Measurements from ENCODE around the gene SMYD5. TPM values are rescaled to one million over a fixed set of nuclear protein-coding genes. Genes with fewer than 3 reads are reported as not detected.

SMYD5 gene
- total and polyA plus RNA-seq, 2 donors (not counting 3 experiments of a cell fraction or from before 2014, with no cell fraction given), result 16.2 to 31.7 TPM

- POLR2A ChIA-PET, result interaction anchor here (1.0 kb wide), 1 partner anchor 9 kb away, joined by 3 read pairs; no protein-coding TSS in a partner anchor
- Histone ChIP-seq H3K36me3 (ENCODE audit: control insufficient read depth in 2 of 2, extremely low read depth in 1 of 2, insufficient read depth in 2 of 2, low read length in 2 of 2) (peaks cover 42% of the 10 kb centered on the region in 2 experiments), H3K79me2 (ENCODE audit: control insufficient read depth, insufficient read depth, low read length) (peaks cover 51% of the 10 kb centered on the region), H3K27me3 (ENCODE audit: control insufficient read depth in 2 of 2, insufficient read depth in 2 of 2, low read length in 2 of 2) (no peaks in the 10 kb centered on the region), H3K27ac (ENCODE audit: insufficient read depth, low read depth, low read length) (no peak overlapping the region), H3K4me1 (ENCODE audit: control insufficient read depth, extremely low read depth, insufficient read depth, low read length) (peaks cover 8% of the 10 kb centered on the region), H2AFZ (ENCODE audit: low read depth, low read length) (no peak overlapping the region), H3K4me3 (replicated peaks in 1 of 3; ENCODE audit: insufficient read depth in 1 of 3, low read depth in 1 of 3, low read length in 3 of 3) (no peak overlapping the region), H3K9me1 (replicated peaks; ENCODE audit: control insufficient read depth, extremely low read depth, insufficient read depth, low read length) (no peaks in the 10 kb centered on the region), H4K20me1 (replicated peaks; ENCODE audit: control insufficient read depth, extremely low read depth, insufficient read depth, low read length) (peaks cover 6% of the 10 kb centered on the region), H3K9ac (replicated peaks; ENCODE audit: extremely low read depth, insufficient read depth, low read length) (no peak overlapping the region), H3K4me2 (ENCODE audit: insufficient read depth, low read length) (no peak overlapping the region), H3K9me3 (replicated peaks; ENCODE audit: control insufficient read depth, insufficient read depth, low read length) (no peaks in the 10 kb centered on the region)
- DNase-seq (ENCODE audit: low read depth, low spot score) (no peak), FAIRE-seq (no peak)
- intact Hi-C loops (cut with micrococcal nuclease), result no loop called here
- CTCF ChIA-PET, result no interaction called here
- no TSS peak for BruUV-seq (replicated peaks)
- no peak for TF ChIP-seq JUN (IDR thresholded peaks at IDR 0.05; ENCODE audit: borderline replicate concordance, insufficient read depth, insufficient read length, low read depth)
- TF ChIP-seq MAX (IDR thresholded peaks at IDR 0.05; ENCODE audit: insufficient read depth, insufficient read length), result no peak
- TF ChIP-seq POLR2AphosphoS5 (IDR thresholded peaks at IDR 0.05; ENCODE audit: insufficient read depth, low read depth, low read length), result no peak
- TF ChIP-seq FOS (IDR thresholded peaks at IDR 0.05; ENCODE audit: borderline replicate concordance, insufficient read depth, low read length), result no peak
- no peak for TF ChIP-seq MYC (IDR thresholded peaks at IDR 0.05; ENCODE audit: low read depth, low read length)
- TF ChIP-seq GATA2 (IDR thresholded peaks at IDR 0.05; ENCODE audit: insufficient read depth, insufficient read length, low read depth, low read length), result no peak
- no peak for TF ChIP-seq EZH2 (IDR thresholded peaks at IDR 0.05; ENCODE audit: borderline replicate concordance, low read depth, low read length, severe bottlenecking)
- TF ChIP-seq POLR2A (IDR thresholded peaks at IDR 0.05; ENCODE audit: low read depth, low read length), result no peak
- TF ChIP-seq CTCF (IDR thresholded peaks at IDR 0.05; ENCODE audit: extremely low read depth in 1 of 2, insufficient read depth in 1 of 2, low read depth in 1 of 2, low read length in 2 of 2), result no peak
- dilution Hi-C loops (cut with MboI; ENCODE audit: extremely low pct_ligation_motif_present, low sequenced_read_pairs), result no loop called here
Observed at GRCh38 chr2:73244580-73244979, 30.5 kb downstream of the SMYD5 start.
